Psoas muscle (tissue), 8 donors: Measurements from ENCODE around the gene CFAP65. TPM values are rescaled to one million over a fixed set of nuclear protein-coding genes. Genes with fewer than 3 reads are reported as not detected.

ENCODE experiments used
- ATAC-seq, 4 donors: fragments of 200-7000 bp; cut with Tn5 transposase; one replicate each; pipeline ENCODE4 v1.9.1; 2020; ENCODE audit warnings: moderate library complexity in 3 of 4, mild to moderate bottlenecking in 2 of 4
- DNase-seq, 2 donors: peaks; one replicate each; pipeline ENCODE4 v3.0.0-alpha.2; 2020
- H3K27ac ChIP-seq: fragments of 200-600 bp; one replicate; pipeline ENCODE4 v1.8.0; 2022
- H3K27me3 ChIP-seq, 3 donors: fragments of 200-600 bp in 1 of 3; one replicate each; pipeline versions ENCODE4 v1.6.1 to v1.8.0; 2013 to 2022; ENCODE audit warnings: low read length in 2 of 3, mild to moderate bottlenecking in 2 of 3, moderate library complexity in 1 of 3; ENCODE audit not compliant: insufficient read depth in 3 of 3
- H3K36me3 ChIP-seq, 2 donors: fragments of 200-600 bp in 1 of 2; one replicate each; pipeline versions ENCODE4 v1.6.1 to v1.8.0; 2013 to 2022; ENCODE audit warnings: low read depth in 1 of 2, mild to moderate bottlenecking in 1 of 2, moderate library complexity in 1 of 2; ENCODE audit not compliant: insufficient read depth in 1 of 2
- H3K4me1 ChIP-seq: fragments of 200-600 bp; one replicate; pipeline ENCODE4 v1.8.0; 2022
- H3K4me3 ChIP-seq: fragments of 200-600 bp; one replicate; pipeline ENCODE4 v1.8.0; 2022; ENCODE audit warnings: mild to moderate bottlenecking
- H3K9me3 ChIP-seq: fragments of 200-600 bp; one replicate; pipeline ENCODE4 v1.8.0; 2022
- WGBS, 3 donors: extraction: QIAGEN DNeasy Blood & Tissue Kit; methylation state at CpG; one replicate each; pipeline versions ENCODE4 v1.1.6 to v1.1.7; 2013; 5-methylcytosine and 5-hydroxymethylcytosine counted together
- intact Hi-C, 2 donors: fragments of 100-400 bp; cut with DNase I; formaldehyde crosslinking; loops; one replicate each; pipeline versions ENCODE4 v1.11.0 to v1.14.2; 2022
- polyA plus RNA-seq, 3 donors: library from polyadenylated mRNA; stranded (reverse); fragments of 200-250 nt; gene quantifications; one replicate each; pipeline ENCODE4 v1.2.3, GENCODE V29; 2013
- total RNA-seq, 4 donors: library from RNA; stranded (reverse); fragmentation: NEBNext Ultra II Directional in 2 of 4; extraction: Animal tissue kit (Norgen Biotek cat#: 25700) in 2 of 4; gene quantifications; one replicate each; pipeline versions ENCODE4 v1.2.1 to v1.2.4, GENCODE V29; 2021 to 2023
- TF ChIP-seq, protein P1 (sequence below): fragments of 200-600 bp; IDR thresholded peaks from one replicate; pipeline ENCODE4 v1.8.0; 2022; ENCODE audit warnings: antibody characterized with exemption
- donor health status: healthy with polysubstance abuse.
- donor health status: DM: no; HTN: no; CAD: no; lungs with moderate emphysema.
- donor health status: Bipolar disorder and iron deficiency.
- donor health status: healthy.
- donor health status: DM: yes; HTN: yes; CAD: no.
- donor health status: DM: no; HTN: no; CAD: no.
- donor health status: DM: no; HTN: no; CAD: no.
- donor health status: DM: yes; HTN: yes; CAD: no.

CFAP65 gene
- total and polyA plus RNA-seq, 7 donors: not detected

DNA sequence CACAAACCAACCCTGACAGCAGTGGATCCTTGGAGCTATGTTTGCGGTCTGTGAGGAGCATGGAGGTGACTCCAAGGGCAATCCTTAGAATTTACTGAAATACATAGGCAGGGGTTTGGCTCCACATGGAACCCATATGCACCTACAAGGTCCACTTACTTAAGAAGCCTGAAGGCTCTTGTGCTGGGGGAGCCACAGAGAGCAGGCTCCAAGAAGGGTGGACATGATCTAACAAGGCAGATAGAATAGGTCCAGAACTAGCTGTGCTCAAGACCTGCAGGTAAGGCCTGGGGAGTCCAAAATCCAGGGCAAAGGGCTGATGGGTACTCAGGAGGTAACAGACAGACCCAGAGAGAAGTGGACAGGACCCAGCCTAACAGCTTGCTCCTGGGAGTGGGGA, 83.0 kb downstream of the CFAP65 start:
- Histone ChIP-seq H3K27ac (no peak overlapping the region), H3K36me3 (no peaks in the 10 kb centered on the region), H3K9me3 (no peaks in the 10 kb centered on the region), H3K4me3 (no peak overlapping the region), H3K4me1 (peaks cover 6% of the 10 kb centered on the region), H3K27me3 (peaks cover 0 to 85% (median 32%) of the 10 kb centered on the region in 3 donors)
- TF ChIP-seq, protein P1, sequence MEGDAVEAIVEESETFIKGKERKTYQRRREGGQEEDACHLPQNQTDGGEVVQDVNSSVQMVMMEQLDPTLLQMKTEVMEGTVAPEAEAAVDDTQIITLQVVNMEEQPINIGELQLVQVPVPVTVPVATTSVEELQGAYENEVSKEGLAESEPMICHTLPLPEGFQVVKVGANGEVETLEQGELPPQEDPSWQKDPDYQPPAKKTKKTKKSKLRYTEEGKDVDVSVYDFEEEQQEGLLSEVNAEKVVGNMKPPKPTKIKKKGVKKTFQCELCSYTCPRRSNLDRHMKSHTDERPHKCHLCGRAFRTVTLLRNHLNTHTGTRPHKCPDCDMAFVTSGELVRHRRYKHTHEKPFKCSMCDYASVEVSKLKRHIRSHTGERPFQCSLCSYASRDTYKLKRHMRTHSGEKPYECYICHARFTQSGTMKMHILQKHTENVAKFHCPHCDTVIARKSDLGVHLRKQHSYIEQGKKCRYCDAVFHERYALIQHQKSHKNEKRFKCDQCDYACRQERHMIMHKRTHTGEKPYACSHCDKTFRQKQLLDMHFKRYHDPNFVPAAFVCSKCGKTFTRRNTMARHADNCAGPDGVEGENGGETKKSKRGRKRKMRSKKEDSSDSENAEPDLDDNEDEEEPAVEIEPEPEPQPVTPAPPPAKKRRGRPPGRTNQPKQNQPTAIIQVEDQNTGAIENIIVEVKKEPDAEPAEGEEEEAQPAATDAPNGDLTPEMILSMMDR: no peak
- intact Hi-C loops: no loop called here
- DNase-seq (no peak), ATAC-seq (no peak)
- 89 to 95% (median 94%) methylated on average over 1 of the region's 1 CpG for WGBS, 3 donors

GRCh38 chr2:218957671-218958070, 83.6 kb downstream of the CFAP65 start:
- Histone ChIP-seq H3K36me3 (no peaks in the 10 kb centered on the region), H3K4me3 (no peak overlapping the region), H3K27me3 (peaks cover 0 to 79% (median 26%) of the 10 kb centered on the region in 3 donors), H3K9me3 (no peaks in the 10 kb centered on the region), H3K4me1 (peaks cover 6% of the 10 kb centered on the region), H3K27ac (no peak overlapping the region)
- ATAC-seq: no peak
- intact Hi-C loops: no loop called here
- DNase-seq: no peak
- WGBS, 3 donors: 62 to 81% (median 81%) methylated on average over 4 of the region's 4 CpGs
- TF ChIP-seq, protein P1: no peak

DNA sequence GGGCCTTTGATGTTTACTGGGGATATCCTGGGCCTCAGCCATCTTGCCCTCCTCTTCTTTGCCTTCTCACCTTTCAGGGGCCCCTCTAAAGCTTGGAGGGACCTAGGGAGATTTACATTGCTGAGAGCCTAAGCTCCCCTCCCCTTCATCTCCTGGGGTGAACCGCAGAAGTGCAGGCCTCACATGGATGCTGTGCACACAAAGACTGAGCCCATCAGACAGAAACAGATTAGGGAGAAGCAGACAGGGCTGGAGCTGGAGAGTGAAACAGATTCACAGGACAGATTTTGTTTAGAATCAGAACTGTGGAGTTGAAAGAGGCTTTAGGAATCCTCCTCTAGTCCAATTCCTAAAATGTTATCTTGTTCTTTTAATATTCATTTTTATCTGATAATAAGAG, 85.3 kb downstream of the CFAP65 start:
- H3K4me3 ChIP-seq: no peak overlapping the region
- no peak for ATAC-seq
- no peaks in the 10 kb centered on the region for H3K36me3 ChIP-seq
- H3K27me3 ChIP-seq: peaks cover 0 to 63% (median 15%) of the 10 kb centered on the region in 3 donors
- WGBS, 3 donors: 18 to 25% (median 24%) methylated on average over 1 of the region's 1 CpG
- no peak overlapping the region for H3K27ac ChIP-seq
- intact Hi-C loops: no loop called here
- TF ChIP-seq, protein P1: no peak
- peaks cover 6% of the 10 kb centered on the region for H3K4me1 ChIP-seq
- no peak for DNase-seq
- H3K9me3 ChIP-seq: no peaks in the 10 kb centered on the region

DNA sequence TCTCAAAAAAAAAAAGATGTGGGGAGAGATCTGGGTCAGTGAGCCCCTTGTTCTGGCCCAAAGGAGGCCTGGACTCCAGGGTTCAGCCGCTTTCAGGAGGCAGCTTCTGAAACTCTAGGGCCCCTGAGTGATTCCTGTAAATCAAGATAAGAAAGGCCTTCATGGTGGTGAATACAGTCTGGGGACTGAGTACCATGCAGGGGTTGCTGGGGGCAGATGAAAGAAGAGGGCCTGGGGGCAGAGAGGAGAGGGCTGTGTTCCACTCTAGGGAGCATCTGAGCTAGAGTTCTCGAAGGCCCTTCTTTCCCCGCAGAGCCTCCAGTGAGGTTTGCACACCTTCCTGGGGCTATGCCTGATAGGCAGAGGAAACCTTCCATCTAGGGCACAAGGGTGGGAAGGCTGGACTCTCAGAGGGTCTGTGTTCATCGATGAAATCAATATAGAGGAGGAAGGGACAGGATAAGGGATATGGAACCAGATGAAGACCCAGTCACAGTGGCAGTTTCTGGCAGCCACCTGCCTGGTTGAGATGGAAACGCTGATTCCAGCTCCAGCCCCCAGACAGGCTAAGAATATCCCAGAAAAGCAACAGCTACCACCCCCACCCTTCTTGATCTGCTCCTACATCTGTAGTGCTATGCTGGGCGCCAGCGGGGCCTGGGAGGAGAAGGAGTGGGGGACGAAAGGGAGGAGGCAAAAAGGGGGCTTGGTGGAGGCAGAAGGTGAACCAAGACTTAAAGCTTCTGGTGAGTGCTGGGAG, 86.6 kb downstream of the CFAP65 start:
- 73 to 84% (median 74%) methylated on average over 7 to 8 of the region's 8 CpGs for WGBS, 3 donors

More for the DNA sequence above, 86.6 kb downstream of the CFAP65 start:
- TF ChIP-seq, protein P1: no peak
- DNase-seq (no peak), ATAC-seq (no peak)
- peaks cover under 1% of the 10 kb centered on the region for H3K4me1 ChIP-seq
- no peak overlapping the region for H3K27ac ChIP-seq
- no peaks in the 10 kb centered on the region for H3K9me3 ChIP-seq
- intact Hi-C loops: no loop called here
- H3K36me3 ChIP-seq: no peaks in the 10 kb centered on the region
- no peak overlapping the region for H3K4me3 ChIP-seq
- H3K27me3 ChIP-seq: peaks cover 0 to 52% (median 8%) of the 10 kb centered on the region in 3 donors
